ENCODE results near the gene CNTD1.

- no peak for TF ChIP-seq GATA3 (IDR thresholded peaks at IDR 0.05; ENCODE audit: low read depth, low read length)
- no peak for TF ChIP-seq GATA2 (IDR thresholded peaks at IDR 0.05; ENCODE audit: low read depth, low read length)
Observed at GRCh38 chr17:42804918-42805367, 6.3 kb downstream of the CNTD1 start.
